ENCODE results near the gene AGR2.
A peak's percentile ranks its signal among the peaks of the same experiment; 100 is the strongest.

Gene AGR2

DNA sequence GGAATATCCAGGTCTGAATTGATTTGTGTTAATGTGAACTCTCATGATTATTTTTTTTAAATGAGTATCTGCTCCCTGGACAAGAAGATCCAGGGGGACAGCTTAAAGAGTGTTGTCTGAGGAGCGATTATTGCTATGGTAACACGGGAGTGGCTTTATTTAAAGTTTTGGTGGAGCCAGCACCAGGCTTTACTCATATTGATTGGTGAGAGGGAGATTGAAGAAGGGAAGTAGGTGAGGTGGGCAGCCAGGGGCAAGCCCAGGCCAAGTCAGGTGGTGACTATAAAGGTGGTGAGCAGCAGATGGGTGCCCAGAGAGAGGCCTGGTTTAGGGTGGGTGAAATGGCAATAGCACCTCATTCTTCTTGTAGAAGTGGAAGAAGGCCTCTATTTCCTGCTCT lies 10.2 kb upstream of the AGR2 start:
- DNase-seq (ENCODE audit: extremely low read depth, low read depth): no peak
- TF ChIP-seq, protein P1, sequence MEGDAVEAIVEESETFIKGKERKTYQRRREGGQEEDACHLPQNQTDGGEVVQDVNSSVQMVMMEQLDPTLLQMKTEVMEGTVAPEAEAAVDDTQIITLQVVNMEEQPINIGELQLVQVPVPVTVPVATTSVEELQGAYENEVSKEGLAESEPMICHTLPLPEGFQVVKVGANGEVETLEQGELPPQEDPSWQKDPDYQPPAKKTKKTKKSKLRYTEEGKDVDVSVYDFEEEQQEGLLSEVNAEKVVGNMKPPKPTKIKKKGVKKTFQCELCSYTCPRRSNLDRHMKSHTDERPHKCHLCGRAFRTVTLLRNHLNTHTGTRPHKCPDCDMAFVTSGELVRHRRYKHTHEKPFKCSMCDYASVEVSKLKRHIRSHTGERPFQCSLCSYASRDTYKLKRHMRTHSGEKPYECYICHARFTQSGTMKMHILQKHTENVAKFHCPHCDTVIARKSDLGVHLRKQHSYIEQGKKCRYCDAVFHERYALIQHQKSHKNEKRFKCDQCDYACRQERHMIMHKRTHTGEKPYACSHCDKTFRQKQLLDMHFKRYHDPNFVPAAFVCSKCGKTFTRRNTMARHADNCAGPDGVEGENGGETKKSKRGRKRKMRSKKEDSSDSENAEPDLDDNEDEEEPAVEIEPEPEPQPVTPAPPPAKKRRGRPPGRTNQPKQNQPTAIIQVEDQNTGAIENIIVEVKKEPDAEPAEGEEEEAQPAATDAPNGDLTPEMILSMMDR (IDR thresholded peaks at IDR 0.05; ENCODE audit: low read depth, low read length, missing control alignments): no peak
- no peak overlapping the region for H3K4me3 ChIP-seq (replicated peaks; ENCODE audit: low read depth, low read length)

DNA sequence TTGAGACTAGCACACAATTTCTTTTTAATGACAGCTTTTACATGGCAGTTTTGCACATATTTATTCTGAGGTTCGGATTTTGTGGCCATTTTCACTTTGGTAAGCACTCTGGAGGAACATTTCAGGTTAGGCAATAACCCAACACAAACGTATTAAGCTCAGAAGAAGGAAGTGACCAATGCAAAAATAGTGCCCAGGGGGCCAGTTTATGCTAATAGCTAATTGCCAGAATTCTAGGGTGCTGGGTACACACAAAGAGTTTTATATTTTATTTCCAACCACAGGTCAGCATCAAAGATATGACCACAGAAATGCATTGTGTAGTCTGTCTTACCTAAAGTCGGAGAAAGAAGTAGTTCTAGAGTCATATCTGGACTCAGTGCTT lies 8.4 kb upstream of the AGR2 start:
- no peak for DNase-seq (ENCODE audit: extremely low read depth, low read depth)
- no peak overlapping the region for H3K4me3 ChIP-seq (replicated peaks; ENCODE audit: low read depth, low read length)
- TF ChIP-seq, protein P1 (IDR thresholded peaks at IDR 0.05; ENCODE audit: low read depth, low read length, missing control alignments): no peak

DNA sequence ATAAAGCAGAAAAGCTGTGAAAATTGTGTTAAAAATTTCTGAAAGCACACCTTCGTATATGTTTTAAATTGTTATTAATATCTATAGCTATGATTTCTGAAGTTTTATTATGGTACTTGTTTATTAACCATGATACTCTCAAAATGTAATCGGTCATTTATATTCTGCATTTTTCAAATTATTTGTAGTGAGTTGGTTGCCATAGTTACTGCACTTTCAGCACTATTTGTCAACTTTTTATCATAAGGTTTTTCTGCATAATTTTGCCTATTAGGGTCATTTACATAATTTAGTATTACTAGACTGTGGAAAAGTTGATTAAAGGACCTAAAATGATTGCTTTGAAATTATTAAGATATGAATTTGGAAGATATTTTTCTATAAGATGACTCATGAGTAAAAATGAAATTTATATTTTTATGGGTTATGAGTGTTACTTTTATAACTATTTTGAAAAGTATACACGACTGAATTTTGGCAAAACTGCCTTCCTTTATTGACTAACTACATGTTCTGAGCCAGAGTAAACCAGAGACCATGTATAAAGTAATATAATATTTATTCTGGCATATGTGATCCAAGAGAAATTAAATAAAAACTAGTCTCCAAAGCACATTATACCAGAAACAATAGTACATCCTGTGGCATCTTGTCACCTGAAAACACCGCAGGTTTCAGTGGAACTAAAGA lies 7.9 kb upstream of the AGR2 start:
- no peak overlapping the region for H3K4me3 ChIP-seq (replicated peaks; ENCODE audit: low read depth, low read length)
- no peak for DNase-seq (ENCODE audit: extremely low read depth, low read depth)
- TF ChIP-seq, protein P1 (IDR thresholded peaks at IDR 0.05; ENCODE audit: low read depth, low read length, missing control alignments): no peak

DNA sequence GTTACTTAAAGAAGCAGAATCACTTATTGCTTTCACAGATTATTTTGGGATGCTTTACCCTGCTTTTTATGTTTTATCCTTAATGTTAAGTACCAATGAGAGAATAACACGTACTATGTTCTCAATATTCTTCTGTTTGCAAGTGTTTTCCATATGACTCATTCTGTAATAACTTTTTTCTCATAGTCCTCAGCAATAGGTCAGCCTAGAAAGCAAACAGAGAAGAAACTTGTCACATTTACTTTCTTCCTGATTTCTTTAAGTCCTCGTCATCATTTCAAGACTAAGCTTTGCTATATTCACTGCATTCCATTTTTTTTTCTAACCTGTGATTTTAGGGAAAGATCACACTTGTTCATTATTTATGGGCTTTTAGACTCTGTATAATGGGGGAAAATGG lies 6.8 kb upstream of the AGR2 start:
- no peak overlapping the region for H3K4me3 ChIP-seq (replicated peaks; ENCODE audit: low read depth, low read length)
- peak; percentile 9 for DNase-seq (ENCODE audit: extremely low read depth, low read depth)
- TF ChIP-seq, protein P1 (IDR thresholded peaks at IDR 0.05; ENCODE audit: low read depth, low read length, missing control alignments): no peak

DNA sequence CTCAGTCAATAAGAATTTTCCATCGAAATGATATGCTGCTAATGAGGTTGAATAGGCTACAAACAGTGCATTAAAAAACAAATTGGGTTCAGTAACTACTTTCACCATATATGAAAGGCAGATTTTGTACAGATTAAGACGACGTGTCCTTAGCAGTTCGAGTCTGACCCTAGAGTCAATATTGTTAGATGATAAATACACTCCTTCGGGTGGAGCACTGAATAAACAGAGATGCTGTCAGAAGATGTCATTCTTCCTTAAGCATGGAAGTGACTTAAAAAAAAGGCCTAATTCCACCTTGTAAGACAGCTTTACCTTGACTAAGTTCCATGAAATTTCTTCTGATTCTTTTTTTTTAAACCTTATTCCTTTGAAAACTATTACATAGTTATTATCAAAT lies 5.8 kb upstream of the AGR2 start:
- TF ChIP-seq, protein P1 (IDR thresholded peaks at IDR 0.05; ENCODE audit: low read depth, low read length, missing control alignments): no peak
- no peak overlapping the region for H3K4me3 ChIP-seq (replicated peaks; ENCODE audit: low read depth, low read length)
- no peak for DNase-seq (ENCODE audit: extremely low read depth, low read depth)

DNA sequence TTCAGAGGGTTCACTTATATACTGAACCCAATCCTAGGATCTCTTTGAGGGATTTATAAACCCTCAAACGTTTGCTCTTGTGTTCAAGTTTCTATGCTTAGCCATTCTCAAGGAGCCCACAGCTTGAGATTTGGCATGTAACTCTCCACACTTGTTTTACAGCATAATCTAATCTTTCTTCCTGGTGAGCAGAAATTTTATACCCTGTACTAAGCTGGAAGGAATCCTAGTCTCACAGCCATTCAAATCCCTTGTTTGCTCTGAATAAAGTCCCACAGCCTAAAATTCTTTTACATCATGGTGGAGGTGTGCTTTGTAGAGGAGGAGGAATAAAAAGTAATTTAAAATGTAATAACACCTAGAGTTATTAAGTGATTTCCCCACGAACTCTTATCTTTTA lies 5.3 kb upstream of the AGR2 start:
- TF ChIP-seq, protein P1 (IDR thresholded peaks at IDR 0.05; ENCODE audit: low read depth, low read length, missing control alignments): no peak
- no peak overlapping the region for H3K4me3 ChIP-seq (replicated peaks; ENCODE audit: low read depth, low read length)
- no peak for DNase-seq (ENCODE audit: extremely low read depth, low read depth)

DNA sequence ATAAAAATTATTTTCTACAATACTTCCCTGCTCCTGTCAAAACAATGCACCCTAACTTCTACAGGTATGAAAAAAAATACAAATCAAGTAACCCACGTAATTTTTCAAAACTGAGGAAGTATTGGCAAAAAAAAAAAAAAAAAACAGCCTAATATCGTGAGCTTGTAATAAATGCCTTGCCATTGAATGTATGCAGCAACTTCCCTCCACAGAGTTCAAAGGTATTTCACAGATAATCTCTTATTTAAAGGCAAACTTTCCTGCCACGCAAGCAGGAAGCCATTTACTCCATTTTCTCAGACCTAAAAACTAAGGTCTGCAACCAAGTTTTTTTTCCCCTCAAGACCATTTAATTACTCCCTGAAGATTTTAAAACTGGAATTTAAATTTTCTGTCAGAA lies 642 bp upstream of the AGR2 start:
- TF ChIP-seq, protein P1 (IDR thresholded peaks at IDR 0.05; ENCODE audit: low read depth, low read length, missing control alignments): no peak
- DNase-seq (ENCODE audit: extremely low read depth, low read depth): no peak
- H3K4me3 ChIP-seq (replicated peaks; ENCODE audit: low read depth, low read length): no peak overlapping the region
